NCI-H82 (cell line): ENCODE data around the gene PHOSPHO1.

Experiments used
- DNase-seq: peaks from one replicate; lab custom pipeline; 2025; lab: John Stamatoyannopoulos, UW

PHOSPHO1 gene

DNA sequence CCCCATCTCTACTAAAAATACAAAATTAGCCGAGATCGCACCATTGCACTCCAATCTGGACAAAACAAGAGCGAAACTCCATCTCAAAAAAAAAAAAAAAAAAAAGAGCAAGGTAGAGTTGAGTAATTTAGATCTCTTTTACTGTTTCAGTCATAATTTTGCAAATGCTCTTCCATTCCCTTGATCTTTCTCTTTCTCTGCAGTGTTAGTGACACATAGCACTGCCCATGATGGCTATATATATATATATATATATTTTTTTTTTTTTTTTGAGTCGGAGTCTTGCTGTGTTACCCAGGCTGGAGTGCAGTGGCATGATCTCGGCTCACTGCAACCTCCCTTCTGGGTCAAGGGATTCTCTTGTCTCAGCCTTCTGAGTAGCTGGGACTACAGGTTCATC, 12.2 kb upstream of the PHOSPHO1 start:
- DNase-seq: no peak

DNA sequence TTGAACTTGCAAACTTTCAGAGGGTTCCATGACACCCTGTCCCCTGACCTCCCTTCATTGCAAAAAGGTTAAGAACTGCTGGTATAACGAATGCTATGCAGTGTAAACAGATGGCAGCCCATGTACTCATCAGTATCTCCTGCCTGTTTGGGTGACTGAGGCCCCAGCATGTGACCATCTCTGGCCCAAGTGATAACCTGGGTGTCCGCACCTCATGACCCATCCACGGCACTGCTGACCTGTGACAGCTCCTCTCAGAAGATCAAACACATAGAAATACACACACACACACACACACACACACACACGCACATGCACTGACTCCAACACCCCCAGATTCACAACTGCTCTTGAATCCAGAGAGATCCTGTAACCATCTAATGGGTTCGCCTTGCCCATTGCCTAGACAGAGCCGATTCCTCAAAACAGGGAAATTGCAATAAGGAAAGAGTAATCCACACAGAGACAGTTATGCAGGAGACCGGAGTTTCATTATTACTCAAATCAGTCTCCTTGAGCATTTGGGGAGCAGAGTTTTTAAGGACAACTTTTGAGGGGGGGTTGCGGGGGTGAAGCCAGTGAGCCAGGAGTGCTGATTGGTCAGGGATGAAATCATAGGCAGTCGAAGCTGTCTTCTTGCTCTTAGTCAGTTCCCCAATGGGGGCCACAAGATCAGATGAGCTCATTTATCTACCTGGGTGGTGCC, 11.3 kb upstream of the PHOSPHO1 start:
- DNase-seq: no peak

DNA sequence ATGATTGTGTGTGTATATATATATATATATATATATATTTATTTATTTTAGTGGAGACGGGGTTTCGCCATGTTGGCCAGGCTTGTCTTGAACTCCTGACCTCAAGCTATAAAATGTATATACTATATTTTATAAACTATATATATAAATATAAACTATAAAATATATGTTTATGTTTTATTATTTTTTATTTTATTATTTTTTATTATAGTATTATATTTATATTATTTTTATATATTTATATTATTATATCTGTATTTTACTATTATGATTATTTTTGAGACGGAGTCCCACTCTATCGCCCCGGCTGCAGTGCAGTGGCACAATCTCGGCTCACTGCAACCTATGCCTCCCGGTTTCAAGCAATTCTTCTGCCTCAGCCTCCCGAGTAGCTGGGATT, 10.5 kb upstream of the PHOSPHO1 start:
- DNase-seq: no peak

DNA sequence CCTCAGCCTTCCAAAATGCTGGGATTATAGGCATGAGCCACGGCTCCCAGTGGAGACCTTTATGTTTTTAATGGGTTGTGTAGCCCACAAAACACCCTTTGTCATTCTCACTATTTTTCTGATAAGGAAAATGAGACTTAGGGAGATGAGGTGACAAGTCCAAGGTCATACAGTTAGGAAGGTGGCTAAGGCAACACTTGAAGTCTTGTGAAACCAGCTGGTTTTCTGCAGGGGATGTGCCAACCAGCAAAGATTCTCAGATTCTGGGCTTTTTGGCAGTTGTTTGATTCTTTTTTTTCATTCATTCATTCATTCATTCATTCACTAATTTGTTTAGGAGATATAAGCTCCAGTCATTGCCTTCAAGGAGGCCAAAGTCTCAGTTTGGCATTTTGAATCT, 10.0 kb upstream of the PHOSPHO1 start:
- DNase-seq: no peak

DNA sequence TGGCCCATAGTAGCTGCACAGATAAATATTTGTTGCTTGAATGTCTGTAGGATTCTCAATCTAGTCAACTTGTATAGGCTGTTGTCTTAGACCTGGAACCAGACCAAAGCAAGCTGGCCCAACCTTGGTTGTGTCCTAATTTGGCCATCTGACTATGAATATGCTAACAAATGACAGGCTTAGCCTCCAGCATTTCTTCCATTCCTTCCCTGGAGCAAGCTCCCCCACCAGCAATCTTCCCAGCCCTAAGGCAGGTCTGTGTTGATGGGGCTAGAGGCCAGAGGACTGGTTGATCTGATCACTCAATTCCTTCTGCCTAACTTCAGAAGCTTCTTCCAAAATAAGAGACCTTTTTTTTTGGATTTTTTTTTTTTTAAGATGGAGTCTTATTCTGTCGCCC, 9.4 kb upstream of the PHOSPHO1 start:
- DNase-seq: no peak

DNA sequence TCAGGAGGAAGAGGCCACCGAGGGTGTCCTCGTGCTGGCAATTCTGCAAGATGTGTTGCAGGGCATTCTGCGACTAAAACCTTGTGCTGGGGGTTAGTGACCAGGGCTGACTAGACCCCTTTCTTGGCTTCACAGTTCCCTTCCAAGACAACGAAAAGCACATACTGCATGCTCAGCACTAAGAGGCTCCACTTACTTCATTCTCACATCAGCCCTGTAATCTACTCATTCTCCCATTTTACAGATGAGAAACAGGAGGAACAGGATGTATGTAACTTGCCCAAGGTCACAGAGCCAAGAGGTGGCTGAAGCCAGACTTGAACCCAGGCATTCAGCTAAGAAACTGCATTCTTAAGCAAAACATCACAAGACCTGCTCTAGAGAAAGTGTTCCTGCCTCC, 5.3 kb upstream of the PHOSPHO1 start:
- DNase-seq: no peak

DNA sequence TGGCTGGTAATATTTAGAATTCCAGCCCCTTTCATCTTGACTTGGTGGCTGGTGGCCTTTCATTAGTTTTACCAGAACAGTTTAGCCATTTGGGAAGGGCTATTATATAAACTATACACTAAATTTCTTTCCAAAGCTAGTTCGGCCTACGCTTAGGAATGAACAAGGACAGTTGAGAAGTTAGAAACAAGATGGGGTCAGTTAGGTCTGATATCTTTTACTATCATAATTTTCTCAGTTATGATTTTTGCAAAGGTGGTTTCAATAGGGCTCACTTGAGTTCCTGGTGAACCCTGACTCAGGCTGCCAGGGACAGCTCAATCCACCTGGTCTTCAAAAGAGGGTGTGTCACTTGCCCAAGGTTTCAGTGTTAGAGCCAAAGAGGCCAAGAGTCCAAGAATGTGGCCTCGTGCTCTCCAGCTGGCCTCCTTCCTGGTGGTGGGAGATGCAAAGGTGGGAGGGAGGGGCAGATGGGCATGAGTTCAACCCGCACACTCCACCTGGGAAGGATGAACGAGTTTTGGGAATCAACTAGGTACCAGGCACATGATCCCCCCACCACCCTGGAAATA, 4.0 kb upstream of the PHOSPHO1 start:
- DNase-seq: no peak

DNA sequence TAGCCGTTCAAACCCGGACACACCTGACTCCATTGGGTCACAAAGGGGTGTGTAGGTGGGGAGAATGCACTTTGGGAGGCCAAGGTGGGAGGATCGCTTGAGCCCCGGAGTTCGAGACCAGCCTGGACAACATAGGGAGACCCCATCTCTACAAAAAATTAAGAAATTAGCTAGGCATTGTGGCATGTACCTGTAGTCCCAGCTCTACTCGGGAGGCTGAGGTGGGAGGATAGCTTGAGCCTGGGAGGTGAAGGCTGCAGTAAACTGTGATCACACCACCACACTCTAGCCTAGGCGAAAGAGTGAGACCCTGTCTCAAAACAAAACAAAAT, 942 bp upstream of the PHOSPHO1 start:
- no peak for DNase-seq

DNA sequence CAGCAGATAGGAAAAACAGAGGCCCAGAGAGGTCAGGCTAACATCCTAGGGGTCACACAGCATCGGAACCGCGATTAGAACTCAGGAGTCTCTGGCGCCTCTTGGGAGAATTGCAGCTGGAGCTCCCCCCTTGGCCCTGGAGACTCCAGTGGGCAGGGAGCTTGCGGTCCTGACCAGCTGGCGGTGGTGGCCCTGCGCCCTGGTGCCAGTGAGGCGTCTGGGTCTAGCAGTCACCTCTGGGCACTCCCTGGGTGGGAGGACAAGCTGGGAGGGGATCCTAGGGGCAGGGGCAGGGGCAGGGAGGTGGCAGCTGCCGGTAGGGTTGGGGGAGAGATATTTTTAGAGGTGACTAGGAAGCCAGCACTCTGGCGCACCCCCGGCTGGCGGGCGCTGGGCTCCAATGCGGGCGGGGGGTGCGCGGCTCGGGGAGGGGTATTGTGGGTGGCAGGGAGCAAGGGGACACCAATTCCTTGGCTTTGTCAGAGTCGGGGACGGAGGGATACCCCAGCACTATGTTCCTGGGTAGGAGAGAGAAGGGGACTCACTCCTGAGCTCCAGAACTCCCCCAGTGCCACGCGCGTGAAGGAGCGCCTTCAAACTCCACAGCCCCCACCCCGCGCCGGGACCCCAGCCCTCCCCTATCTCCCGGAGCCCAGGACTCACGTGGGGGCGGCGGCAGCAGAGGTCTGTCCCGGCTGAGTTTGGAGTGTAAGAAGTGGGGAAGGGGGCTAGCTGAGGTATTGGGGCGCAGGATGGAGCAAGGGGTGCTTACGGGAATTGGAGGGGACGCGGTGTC, 584 bp downstream of the PHOSPHO1 start:
- DNase-seq: no peak

DNA sequence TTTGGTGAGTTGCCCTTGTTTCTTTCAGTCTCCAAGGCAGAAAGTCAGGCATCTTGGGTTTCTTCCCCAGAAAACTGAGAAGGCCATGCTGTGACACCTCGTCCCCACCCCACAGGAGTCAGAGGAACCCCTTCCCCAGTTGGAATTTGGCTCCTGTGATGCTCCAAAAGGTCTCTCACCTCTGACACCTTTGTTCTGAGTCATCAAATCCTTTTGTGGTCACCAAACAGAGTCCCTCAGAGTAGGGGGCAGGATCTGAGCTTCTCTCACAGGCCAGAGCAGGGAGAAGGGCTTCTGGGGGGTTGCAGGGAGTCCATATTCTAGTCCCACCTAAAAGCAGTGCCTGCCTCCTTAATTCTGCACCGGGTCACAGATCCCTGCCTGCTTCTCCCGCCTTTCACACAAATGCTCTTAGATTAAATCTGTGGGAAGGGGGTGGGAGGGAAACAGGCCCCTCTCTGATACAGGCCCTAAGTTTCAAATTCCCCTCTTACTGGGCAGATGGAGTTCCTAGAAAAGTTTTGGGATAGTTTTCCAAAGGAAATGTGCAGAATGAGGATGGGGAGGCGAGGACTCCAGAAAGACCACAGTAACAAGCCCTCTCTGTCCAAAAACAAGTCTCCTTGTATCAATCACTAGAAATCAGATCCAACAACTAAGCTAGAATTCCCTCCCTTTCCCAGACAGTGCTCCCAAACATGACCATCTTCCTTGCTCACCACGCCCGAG, 1.3 kb downstream of the PHOSPHO1 start:
- no peak for DNase-seq

DNA sequence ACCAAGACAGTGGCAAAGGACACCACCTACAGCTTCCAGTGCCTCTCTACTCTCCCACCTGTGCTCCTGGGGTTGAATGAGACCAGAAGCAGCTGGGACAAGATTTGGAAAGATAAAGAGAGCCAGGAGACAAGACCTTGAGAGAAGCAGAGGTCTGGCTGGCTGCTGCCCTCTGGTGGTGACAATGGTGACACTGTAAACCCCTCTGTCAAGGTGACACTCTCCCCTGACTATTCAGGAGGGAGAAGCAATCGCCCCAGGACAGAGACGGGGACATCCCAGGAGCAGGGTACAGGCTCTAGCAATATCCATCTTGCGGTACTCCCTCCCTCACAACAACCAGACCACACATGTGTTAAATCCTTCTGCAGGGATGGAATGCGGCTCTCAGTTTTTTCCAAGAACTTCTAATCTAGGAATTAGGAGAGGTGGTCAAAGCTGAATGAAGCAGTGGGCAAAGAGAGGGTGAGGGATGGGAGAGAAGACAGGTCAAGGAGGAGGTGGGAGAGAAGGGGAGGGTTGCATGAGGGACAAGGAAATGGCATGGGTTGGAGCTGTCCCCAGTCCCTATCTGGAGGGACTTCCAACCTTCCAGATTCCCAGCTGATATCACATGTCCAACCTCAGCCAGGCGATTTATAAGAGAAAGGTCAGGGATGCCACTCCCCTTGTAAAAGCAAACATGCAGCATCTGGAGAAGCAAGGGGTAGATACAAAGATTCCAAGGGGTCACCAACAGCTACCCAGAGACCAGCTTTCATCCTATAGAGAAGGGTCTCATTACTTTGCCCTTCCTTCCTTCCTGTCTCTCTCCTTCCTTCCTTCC, 2.9 kb downstream of the PHOSPHO1 start:
- peak; percentile 94 for DNase-seq

DNA sequence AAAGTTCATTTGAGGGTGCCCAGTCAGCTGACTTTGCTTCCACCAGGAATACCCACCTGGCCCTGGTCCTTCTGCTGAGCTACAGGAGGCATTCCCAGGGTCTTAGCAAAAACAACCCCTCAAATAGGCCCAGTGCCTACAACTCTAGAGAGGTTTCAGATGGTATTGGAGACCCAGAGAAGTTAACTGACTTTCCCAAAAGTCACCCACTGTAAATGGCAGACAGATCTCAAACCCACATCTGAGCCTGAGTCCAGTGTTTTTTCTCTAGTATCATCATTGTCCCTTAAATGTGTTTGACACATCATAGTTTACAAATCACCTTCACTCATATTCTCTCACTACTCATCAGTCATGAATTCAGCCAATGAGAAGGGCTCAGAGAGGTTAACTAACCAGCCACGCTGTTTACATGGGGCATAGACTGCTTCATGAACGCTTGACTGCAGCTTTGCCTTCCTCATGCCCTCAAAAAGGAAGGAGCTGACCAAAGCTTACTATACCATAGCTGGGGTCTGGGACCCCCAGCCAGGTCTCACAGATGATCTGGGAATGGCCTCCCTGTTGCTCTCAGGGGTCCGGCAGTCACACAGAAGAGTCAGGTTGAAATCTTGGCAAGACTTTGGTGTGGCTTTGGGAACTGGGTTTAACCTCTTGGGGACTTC, 3.7 kb downstream of the PHOSPHO1 start:
- DNase-seq: no peak

DNA sequence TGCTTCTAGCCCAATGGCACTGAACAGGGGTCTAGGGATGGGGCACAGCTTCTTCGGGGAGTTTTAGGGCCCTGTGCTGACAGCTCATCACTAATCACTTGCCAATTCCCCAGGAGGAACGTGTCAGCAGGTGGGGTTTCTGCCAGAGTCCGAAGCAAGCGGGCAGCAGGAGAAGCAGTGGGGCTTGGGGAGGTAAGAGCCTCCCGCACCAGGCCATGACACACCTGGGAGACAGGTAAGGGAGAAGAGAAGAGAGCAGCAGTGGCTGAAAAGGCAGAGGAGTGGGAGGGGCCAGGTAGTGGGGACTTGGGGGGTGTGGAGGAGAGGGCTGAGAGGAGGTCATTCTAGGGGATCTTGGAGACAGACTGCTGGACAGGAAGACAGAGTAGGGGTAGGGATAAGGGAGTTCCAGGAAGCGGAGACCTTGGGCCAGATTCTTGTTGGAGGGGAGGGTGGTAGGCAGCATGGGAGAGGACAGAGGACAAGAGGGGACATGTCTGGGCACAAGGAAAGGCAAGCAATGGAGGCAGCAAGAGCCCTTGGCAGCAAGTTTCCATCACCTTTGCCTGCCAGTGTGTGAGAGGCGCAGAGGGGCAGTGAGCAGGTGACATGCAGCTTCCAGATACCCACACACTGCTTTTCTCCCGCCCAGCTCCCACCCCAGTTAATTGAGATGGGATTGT, 4.9 kb downstream of the PHOSPHO1 start:
- DNase-seq: no peak

DNA sequence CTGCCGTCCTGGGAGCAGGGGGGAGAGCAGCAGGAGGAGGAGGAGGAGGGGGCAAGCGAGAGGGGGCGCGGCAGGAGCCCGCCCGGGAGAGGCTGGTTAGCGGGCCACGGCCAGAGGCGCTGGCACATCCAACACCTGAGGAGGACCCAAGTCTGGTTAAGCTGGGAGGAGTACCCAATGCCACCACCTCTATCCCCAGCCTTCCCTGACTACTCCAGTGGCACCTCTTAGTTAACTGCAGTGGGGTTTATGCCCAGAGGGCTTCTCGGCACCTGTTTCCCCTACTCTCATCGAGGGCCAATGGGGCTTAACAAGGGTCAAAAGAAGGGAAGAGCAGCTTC, 5.6 kb downstream of the PHOSPHO1 start:
- no peak for DNase-seq

DNA sequence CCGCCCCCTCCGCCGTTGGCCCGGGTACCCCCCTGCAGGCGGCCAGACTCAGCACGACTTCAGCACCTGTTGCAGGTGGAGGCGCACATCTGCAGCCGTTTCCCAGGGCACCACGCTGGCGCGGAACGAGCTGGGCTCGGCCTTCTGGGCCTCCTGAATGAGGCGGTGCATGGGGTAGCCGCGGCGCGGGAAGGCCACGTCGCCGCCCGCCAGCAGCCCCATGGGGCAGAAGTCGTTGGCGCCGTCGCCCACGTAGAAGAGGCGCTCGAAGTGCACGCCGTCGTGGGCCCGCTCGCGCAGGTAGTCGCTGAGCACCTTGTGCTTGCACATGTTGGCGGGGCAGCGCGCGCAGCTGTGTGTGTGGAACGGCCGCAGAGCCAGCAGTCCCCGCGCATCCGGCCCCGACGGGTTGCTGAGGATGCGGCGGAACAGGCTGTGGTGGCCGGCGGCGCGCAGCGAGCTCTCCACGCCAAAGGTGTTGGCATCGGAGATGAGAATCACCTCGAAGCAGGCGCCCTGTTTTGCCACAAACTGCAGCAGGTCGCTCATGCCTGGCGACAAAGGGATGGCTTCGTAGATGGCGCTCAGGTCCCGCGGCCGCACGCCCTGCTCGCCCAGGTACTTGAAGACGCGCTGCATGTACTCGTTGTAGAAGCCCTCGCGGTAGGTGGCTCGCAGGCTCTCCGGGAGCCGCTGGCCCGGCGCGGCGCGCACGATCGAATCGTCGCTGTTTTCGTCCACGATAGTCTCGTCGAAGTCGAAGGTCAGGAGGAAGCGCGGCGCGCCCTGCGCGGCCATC, 6.2 kb downstream of the PHOSPHO1 start:
- DNase-seq: peak; percentile 35

DNA sequence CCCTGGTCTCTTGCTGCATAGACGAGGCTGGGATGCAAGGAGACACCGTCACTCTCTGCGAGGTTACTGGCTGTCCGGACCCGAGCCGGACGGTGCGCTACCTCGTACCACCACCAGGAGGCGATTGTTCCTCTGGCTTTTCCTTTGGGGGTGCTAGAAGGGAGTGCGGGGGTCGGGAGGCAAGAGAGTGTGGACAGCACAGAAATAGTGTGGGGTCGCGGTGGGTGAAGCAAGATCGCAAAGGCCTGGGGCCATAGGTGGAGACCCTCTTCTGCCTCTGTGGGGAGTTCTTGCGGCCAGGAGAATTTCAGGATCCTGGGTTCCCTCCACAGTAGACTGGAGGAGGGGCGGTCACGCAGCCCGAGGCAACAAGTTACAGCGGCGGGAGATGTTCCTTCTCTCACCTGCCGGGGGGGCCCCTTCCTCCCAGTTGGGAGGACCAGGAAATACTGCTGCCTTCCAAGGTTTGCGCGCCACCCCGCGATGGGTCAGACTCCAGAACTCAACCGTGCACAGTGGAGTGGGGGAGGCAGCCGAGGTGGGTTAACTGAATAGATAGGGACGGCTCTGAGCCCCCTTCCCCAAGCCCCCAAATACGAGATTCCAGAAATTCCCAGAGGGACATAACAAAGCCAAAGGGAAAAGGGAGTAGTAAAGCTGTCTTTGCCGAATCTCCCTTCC, 6.9 kb downstream of the PHOSPHO1 start:
- peak; percentile 68 for DNase-seq

DNA sequence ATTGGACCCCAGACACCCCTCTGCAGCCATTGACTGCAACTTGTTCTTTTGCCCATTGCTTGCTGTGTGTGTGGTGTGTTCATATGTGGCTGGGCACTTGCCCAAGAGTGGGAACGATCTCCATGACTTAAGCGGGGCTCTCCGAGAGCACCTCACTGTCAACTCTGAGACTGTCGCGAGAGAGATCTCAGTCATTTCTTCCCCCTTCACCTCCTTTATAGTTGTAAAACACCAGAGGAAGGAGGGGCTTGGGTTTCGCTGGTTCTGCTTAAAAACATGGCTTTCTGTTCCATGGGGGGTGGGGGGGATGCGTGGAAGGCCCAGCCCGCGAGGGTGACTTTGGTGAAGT, 7.4 kb downstream of the PHOSPHO1 start:
- no peak for DNase-seq

DNA sequence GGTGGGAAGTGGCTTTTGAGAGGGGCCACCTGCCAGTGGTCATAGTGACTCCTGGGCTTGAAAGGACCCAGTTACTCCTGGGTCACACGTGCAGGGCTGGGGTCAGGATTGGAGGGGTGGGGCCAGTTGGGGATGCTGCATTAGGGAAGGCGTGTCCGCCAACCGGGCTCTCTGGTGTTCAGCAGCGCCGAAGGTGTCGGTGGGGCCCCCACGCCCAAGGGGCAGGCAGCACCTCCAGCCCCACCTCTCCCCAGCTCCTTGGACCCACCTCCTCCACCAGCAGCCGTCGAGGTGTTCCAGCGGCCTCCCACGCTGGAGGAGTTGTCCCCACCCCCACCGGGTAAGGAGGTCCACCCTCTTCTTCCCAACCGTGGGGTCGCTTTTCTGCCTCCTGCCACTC, 10.6 kb downstream of the PHOSPHO1 start:
- no peak for DNase-seq
